Effector memory CD4-positive, alpha-beta T cell (primary cell): ENCODE data around the gene KCNC1.

Source experiments
- DNase-seq, 3 donors: peaks; one replicate each; pipeline ENCODE4 v3.0.0-alpha.2; 2020
- H3K27ac ChIP-seq: 2 replicates; pipeline ENCODE4 v1.7.0; 2013; ENCODE audit warnings: mild to moderate bottlenecking, low read length, moderate library complexity; ENCODE audit not compliant: insufficient read depth, poor library complexity, severe bottlenecking
- H3K27me3 ChIP-seq: replicated peaks from 2 replicates; pipeline ENCODE4 v1.7.0; 2013; ENCODE audit warnings: mild to moderate bottlenecking, low read length; ENCODE audit not compliant: insufficient read depth, control insufficient read depth, poor library complexity, severe bottlenecking
- H3K36me3 ChIP-seq: 2 replicates; pipeline ENCODE4 v1.7.0; 2013; ENCODE audit warnings: mild to moderate bottlenecking, low read length, moderate library complexity; ENCODE audit not compliant: control insufficient read depth, insufficient read depth
- H3K4me1 ChIP-seq: 2 replicates; pipeline ENCODE4 v1.7.0; 2013; ENCODE audit warnings: low read length, mild to moderate bottlenecking; ENCODE audit not compliant: control insufficient read depth, insufficient read depth, poor library complexity, severe bottlenecking
- H3K4me3 ChIP-seq: 2 replicates; pipeline ENCODE4 v1.7.0; 2013; ENCODE audit warnings: low read length, low read depth, mild to moderate bottlenecking; ENCODE audit not compliant: insufficient read depth, poor library complexity, severe bottlenecking
- H3K9me3 ChIP-seq: 2 replicates; pipeline ENCODE4 v1.7.0; 2013; ENCODE audit warnings: mild to moderate bottlenecking, low read length, moderate library complexity; ENCODE audit not compliant: control insufficient read depth

The KCNC1 gene

GRCh38 chr11:17802491-17802890, 67.9 kb downstream of the KCNC1 start:
- Histone ChIP-seq H3K36me3 (no peaks in the 10 kb centered on the region), H3K4me3 (no peak overlapping the region), H3K27ac (no peak overlapping the region), H3K4me1 (no peaks in the 10 kb centered on the region), H3K9me3 (no peaks in the 10 kb centered on the region), H3K27me3 (no peaks in the 10 kb centered on the region)
- DNase-seq, result no peak

- Histone ChIP-seq H3K9me3 (no peaks in the 10 kb centered on the region), H3K4me1 (no peaks in the 10 kb centered on the region), H3K27ac (no peak overlapping the region), H3K36me3 (no peaks in the 10 kb centered on the region), H3K4me3 (no peak overlapping the region), H3K27me3 (no peaks in the 10 kb centered on the region)
- no peak for DNase-seq
These were observed 69.3 kb downstream of the KCNC1 start for GRCh38 chr11:17803754-17804334.

GRCh38 chr11:17805043-17805442, 70.5 kb downstream of the KCNC1 start:
- DNase-seq, result no peak
- H3K36me3 ChIP-seq, result no peaks in the 10 kb centered on the region
- no peak overlapping the region for H3K27ac ChIP-seq
- H3K4me3 ChIP-seq, result no peak overlapping the region
- H3K9me3 ChIP-seq, result no peaks in the 10 kb centered on the region
- no peaks in the 10 kb centered on the region for H3K27me3 ChIP-seq
- H3K4me1 ChIP-seq, result no peaks in the 10 kb centered on the region

GRCh38 chr11:17805873-17806272, 71.3 kb downstream of the KCNC1 start:
- no peak for DNase-seq
- no peak overlapping the region for H3K4me3 ChIP-seq
- no peak overlapping the region for H3K27ac ChIP-seq
- H3K36me3 ChIP-seq, result no peaks in the 10 kb centered on the region
- H3K9me3 ChIP-seq, result no peaks in the 10 kb centered on the region
- no peaks in the 10 kb centered on the region for H3K27me3 ChIP-seq
- H3K4me1 ChIP-seq, result no peaks in the 10 kb centered on the region

- H3K9me3 ChIP-seq, result no peaks in the 10 kb centered on the region
- no peaks in the 10 kb centered on the region for H3K4me1 ChIP-seq
- H3K27ac ChIP-seq, result no peak overlapping the region
- DNase-seq, result no peak
- no peak overlapping the region for H3K4me3 ChIP-seq
- peaks cover 4% of the 10 kb centered on the region for H3K36me3 ChIP-seq
- H3K27me3 ChIP-seq, result no peaks in the 10 kb centered on the region
These were observed 72.5 kb downstream of the KCNC1 start for GRCh38 chr11:17807034-17807433.

GRCh38 chr11:17810041-17810440, 75.5 kb downstream of the KCNC1 start:
- H3K4me1 ChIP-seq, result no peaks in the 10 kb centered on the region
- no peaks in the 10 kb centered on the region for H3K27me3 ChIP-seq
- no peak overlapping the region for H3K27ac ChIP-seq
- no peak overlapping the region for H3K4me3 ChIP-seq
- H3K36me3 ChIP-seq, result peaks cover 7% of the 10 kb centered on the region
- H3K9me3 ChIP-seq, result no peaks in the 10 kb centered on the region
- no peak for DNase-seq

GRCh38 chr11:17810746-17811145, 76.2 kb downstream of the KCNC1 start:
- peaks cover 7% of the 10 kb centered on the region for H3K36me3 ChIP-seq
- no peak overlapping the region for H3K27ac ChIP-seq
- no peak overlapping the region for H3K4me3 ChIP-seq
- no peaks in the 10 kb centered on the region for H3K27me3 ChIP-seq
- DNase-seq, result no peak
- no peaks in the 10 kb centered on the region for H3K9me3 ChIP-seq
- H3K4me1 ChIP-seq, result no peaks in the 10 kb centered on the region

- Histone ChIP-seq H3K4me1 (no peaks in the 10 kb centered on the region), H3K27ac (no peak overlapping the region), H3K36me3 (peaks cover 7% of the 10 kb centered on the region), H3K9me3 (no peaks in the 10 kb centered on the region), H3K27me3 (no peaks in the 10 kb centered on the region), H3K4me3 (no peak overlapping the region)
- DNase-seq, result no peak
These were observed 76.8 kb downstream of the KCNC1 start for GRCh38 chr11:17811352-17811751.

- DNase-seq, result no peak
- Histone ChIP-seq H3K4me3 (no peak overlapping the region), H3K27me3 (no peaks in the 10 kb centered on the region), H3K4me1 (no peaks in the 10 kb centered on the region), H3K36me3 (peaks cover 7% of the 10 kb centered on the region), H3K9me3 (no peaks in the 10 kb centered on the region), H3K27ac (no peak overlapping the region)
These were observed 77.7 kb downstream of the KCNC1 start for GRCh38 chr11:17812091-17812864.

GRCh38 chr11:17812865-17813187, 78.2 kb downstream of the KCNC1 start:
- Histone ChIP-seq H3K27me3 (no peaks in the 10 kb centered on the region), H3K4me1 (no peaks in the 10 kb centered on the region), H3K27ac (no peak overlapping the region), H3K9me3 (no peaks in the 10 kb centered on the region), H3K4me3 (no peak overlapping the region), H3K36me3 (peaks cover 7% of the 10 kb centered on the region)
- DNase-seq, result no peak
